Bronchial epithelial cell (primary cell): ENCODE measurements around the gene ENTPD8. TPM values are rescaled to one million over a fixed set of nuclear protein-coding genes. Genes with fewer than 3 reads are reported as not detected.
A peak's percentile ranks its signal among the peaks of the same experiment; 100 is the strongest.
"Not testable (repeated sequence)": the region's sequence is repeated elsewhere in the genome, so short reads cannot be mapped to it uniquely, and the experiment has no call there.

Experiments
- DNase-seq: peaks from one replicate; pipeline ENCODE4 v3.0.0-alpha.2; 2010; ENCODE audit warnings: low read depth
- FAIRE-seq: peaks from 2 replicates; lab custom pipeline; 2011; peaks lifted over from hg19 to GRCh38; lab: Jason Lieb, UNC
- H3K27me3 ChIP-seq: 2 replicates; pipeline ENCODE4 v1.5.1; 2011; ENCODE audit warnings: low read length; ENCODE audit not compliant: control insufficient read depth, insufficient read depth
- H3K36me3 ChIP-seq: 2 replicates; pipeline ENCODE4 v1.5.1; 2011; ENCODE audit warnings: low read length; ENCODE audit not compliant: control insufficient read depth, insufficient read depth
- H3K4me3 ChIP-seq: 2 replicates; pipeline ENCODE4 v1.5.1; 2011; ENCODE audit warnings: mild to moderate bottlenecking, low read depth, low read length, control low read depth
- total RNA-seq: library from RNA; depleted of rRNA; stranded (reverse); fragments of >200 nt; gene quantifications from 2 replicates; pipeline ENCODE4 v1.2.1, GENCODE V29; 2014
- TF ChIP-seq, protein P1 (sequence below): IDR thresholded peaks from 2 replicates; pipeline ENCODE4 v1.5.1; 2011; ENCODE audit warnings: mild to moderate bottlenecking, moderate library complexity, low read length, control low read depth, inconsistent platforms; ENCODE audit not compliant: insufficient read depth, severe bottlenecking

The ENTPD8 gene
- total RNA-seq, 1 donor from 2014 or later = not detected

DNA sequence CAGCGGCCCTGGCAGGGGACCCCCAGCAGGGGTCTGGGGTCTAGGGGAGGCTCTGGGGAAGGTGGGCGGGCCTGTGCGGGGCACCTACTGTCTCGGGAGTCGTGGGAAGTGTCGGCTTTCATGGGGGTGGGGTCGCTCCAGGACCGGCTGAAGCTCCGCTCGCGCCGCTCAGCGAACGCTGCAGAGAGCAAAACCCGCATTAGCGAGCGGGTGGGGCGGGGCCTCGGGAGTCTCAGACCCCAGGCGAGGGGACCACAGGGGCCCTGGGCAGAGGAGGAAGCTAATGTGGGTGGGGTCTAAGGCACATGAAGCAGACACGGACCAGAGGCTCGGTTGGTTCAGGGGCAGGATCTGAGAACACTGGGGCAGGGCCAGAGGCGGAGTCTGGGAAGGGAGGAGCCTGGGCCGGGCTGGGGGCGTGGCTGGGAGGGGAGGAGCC lies 12.5 kb upstream of the ENTPD8 start:
- no peak for FAIRE-seq
- TF ChIP-seq, protein P1, sequence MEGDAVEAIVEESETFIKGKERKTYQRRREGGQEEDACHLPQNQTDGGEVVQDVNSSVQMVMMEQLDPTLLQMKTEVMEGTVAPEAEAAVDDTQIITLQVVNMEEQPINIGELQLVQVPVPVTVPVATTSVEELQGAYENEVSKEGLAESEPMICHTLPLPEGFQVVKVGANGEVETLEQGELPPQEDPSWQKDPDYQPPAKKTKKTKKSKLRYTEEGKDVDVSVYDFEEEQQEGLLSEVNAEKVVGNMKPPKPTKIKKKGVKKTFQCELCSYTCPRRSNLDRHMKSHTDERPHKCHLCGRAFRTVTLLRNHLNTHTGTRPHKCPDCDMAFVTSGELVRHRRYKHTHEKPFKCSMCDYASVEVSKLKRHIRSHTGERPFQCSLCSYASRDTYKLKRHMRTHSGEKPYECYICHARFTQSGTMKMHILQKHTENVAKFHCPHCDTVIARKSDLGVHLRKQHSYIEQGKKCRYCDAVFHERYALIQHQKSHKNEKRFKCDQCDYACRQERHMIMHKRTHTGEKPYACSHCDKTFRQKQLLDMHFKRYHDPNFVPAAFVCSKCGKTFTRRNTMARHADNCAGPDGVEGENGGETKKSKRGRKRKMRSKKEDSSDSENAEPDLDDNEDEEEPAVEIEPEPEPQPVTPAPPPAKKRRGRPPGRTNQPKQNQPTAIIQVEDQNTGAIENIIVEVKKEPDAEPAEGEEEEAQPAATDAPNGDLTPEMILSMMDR = no peak
- DNase-seq = peak; percentile 37

DNA sequence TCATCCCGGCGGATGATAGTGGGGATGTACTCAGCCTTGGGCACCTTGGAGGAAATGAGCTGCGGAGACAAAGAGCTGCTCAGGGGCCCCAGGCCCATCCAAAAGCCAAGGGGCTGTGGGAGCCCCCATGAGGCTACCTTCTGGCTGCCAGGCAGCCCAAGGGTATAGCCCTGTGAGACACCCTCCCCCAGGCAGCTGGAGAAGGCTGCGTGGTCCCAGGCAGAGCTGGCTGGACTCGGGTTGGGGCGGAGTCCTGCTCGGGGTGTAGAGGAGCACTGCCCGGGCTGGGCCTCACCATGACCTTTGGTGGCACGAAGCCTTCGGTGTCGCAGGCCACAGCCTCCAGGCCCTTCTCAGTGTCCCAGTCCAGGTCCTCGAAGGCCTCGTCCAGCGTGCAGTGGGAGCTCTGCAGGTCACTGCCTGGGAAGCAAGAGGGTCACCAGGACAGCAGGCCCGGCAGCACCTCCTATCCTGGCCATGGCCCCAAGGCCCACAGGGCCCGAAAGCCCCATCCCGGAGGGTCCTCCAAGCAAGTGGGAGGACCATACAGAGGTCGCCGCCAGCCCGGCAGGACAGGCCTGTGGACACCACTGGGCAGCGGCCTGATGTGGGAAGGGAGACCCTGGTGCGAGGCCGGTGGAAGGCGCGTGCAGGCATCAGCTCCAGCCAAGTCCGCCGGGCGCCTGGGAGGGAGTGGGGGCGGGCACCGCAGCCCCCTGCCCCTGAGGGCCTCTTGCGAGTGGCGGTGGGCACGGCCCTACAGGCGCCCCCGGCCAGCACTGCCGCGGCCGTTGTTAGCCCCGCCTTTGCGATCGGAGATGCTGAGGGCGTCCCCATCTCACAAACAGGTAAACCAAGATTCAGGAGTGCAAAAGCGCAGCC lies 11.8 kb upstream of the ENTPD8 start:
- TF ChIP-seq, protein P1 = no peak
- Histone ChIP-seq H3K4me3 (peak overlapping the region; percentile 38), H3K36me3 (peaks cover 29% of the 10 kb centered on the region), H3K27me3 (no peaks in the 10 kb centered on the region)
- FAIRE-seq (no peak), DNase-seq (no peak)

More for the DNA sequence above, 12.5 kb upstream of the ENTPD8 start:
- peaks cover 29% of the 10 kb centered on the region for H3K36me3 ChIP-seq
- H3K4me3 ChIP-seq = peak overlapping the region; percentile 38
- H3K27me3 ChIP-seq = no peaks in the 10 kb centered on the region

DNA sequence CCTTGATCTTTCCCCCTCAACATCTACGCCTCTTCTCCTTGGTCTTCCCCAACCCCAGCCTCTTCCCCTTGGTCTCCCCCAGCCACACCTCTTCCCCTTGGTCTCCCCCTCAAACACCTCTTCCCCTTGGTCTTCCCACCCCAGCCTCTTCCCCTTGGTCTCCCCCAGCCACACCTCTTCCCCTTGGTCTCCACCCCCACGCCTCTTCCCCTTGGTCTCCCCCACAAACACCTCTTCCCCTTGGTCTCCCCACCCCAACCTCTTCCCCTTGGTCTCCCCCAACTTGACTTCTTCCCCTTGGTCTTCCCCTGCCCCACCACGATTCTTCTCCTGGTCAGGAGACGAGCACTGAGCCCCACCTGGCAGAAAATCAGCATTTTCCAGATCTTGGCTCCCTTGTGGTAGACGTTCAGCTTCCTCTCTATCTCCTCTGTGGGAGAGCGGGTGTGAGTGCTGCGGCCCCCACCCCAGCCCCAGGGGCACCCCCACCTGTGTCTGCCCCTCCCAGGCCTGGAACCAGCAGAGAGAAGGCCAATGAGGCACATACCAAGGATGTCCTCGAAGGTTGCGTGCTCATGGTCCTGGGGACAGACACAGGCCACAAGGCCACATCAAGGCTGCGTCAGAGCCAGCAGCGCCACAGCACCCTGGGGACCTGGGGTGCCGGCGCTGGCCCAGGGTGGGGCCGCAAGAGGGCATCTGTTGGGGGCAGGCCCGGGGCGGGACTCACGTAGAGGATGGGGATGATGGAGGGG lies 11.0 kb upstream of the ENTPD8 start:
- no peak for FAIRE-seq
- peaks cover 27% of the 10 kb centered on the region for H3K36me3 ChIP-seq
- no peak for DNase-seq
- TF ChIP-seq, protein P1 = no peak
- no peak overlapping the region for H3K4me3 ChIP-seq
- no peaks in the 10 kb centered on the region for H3K27me3 ChIP-seq

DNA sequence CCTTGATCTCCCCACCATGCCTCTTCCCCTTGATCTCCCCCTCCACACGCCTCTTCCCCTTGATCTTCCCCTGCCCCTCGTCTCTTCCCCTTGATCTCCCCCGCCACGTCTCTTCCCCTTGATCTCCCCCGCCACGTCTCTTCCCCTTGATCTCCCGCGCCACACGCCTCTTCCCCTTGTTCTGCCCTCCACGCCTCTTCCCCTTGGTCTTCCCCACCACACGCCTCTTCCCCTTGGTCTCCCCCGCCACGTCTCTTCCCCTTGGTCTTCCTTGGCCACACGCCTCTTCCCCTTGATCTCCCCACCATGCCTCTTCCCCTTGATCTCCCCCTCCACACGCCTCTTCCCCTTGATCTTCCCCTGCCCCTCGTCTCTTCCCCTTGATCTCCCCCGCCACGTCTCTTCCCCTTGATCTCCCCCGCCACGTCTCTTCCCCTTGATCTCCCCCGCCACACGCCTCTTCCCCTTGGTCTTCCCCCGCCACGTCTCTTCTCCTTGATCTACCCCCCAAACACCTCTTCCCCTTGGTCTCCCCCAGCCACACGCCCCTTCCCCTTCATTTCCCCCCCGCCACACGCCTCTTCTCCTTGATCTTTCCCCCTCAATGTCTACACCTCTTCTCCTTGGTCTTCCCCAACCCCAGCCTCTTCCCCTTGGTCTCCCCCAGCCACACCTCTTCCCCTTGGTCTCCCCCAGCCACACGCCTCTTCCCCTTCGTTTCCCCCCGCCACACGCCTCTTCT lies 10.3 kb upstream of the ENTPD8 start:
- not testable (repeated sequence) for FAIRE-seq, H3K4me3 ChIP-seq, DNase-seq, H3K27me3 ChIP-seq
- H3K36me3 ChIP-seq = peaks cover 21% of the 10 kb centered on the region

DNA sequence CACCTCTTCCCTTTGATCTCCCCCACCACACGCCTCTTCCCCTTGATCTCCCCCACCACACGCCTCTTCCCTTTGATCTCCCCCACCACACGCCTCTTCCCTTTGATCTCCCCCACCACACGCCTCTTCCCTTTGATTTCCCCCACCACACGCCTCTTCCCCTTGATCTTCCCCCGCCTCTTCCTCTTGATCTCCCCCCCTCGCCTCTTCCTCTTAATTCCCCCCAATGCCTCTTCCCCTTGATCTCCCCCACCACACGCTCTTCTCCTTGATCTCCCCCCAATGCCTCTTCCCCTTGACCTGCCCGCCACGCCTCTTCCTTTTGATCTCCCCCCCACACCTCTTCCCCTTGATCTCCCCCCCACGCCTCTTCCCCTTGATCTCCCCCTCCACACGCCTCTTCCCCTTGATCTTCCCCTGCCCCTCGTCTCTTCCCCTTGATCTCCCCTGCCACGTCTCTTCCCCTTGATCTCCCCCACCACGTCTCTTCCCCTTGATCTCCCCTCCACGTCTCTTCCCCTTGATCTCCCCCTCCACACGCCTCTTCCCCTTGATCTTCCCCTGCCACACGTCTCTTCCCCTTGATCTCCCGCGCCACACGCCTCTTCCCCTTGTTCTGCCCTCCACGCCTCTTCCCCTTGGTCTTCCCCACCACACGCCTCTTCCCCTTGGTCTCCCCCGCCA lies 9.5 kb upstream of the ENTPD8 start:
- not testable (repeated sequence) for H3K4me3 ChIP-seq, H3K27me3 ChIP-seq, DNase-seq
- peak; percentile 23 for FAIRE-seq
- peaks cover 15% of the 10 kb centered on the region for H3K36me3 ChIP-seq

DNA sequence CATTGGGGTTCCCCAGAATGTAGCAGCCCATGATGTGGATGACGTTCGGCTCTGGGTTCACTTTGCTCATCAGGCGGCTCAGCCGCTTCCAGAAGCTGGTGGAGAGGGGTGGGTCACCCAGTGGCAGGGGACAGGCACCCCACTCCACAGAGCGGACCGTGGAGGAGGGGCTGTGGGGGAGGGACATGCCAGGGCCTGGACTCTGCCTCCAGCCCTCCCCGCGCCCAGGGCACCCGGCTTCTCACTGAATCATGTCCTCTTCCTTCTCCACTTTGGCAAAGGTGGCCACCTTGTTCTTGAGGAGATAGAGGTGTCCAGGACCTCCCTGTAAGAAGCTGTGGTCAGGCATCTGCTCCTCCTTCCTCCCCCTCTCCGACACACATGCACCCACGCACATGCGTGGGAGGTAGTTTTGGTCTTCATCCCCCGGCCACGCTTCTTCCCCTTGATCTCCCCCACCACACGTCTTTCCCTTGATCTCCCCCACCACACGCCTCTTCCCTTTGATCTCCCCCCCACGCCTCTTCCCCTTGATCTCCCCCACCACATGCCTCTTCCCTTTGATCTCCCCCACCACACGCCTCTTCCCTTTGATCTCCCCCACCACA lies 8.9 kb upstream of the ENTPD8 start:
- TF ChIP-seq, protein P1 = no peak
- DNase-seq = no peak
- Histone ChIP-seq H3K27me3 (no peaks in the 10 kb centered on the region), H3K4me3 (no peak overlapping the region), H3K36me3 (peaks cover 12% of the 10 kb centered on the region)
- FAIRE-seq = no peak
